T-helper 17 cell (primary cell): Measurements from ENCODE around the gene VSX1. TPM values are rescaled to one million over a fixed set of nuclear protein-coding genes. Genes with fewer than 3 reads are reported as not detected.
A peak's percentile ranks its signal among the peaks of the same experiment; 100 is the strongest.

Experiments
- ATAC-seq: fragments of 150-1000 bp; cut with Tn5 transposase; 2 replicates; pipeline ENCODE4 v1.10.0; 2021; ENCODE audit warnings: mild to moderate bottlenecking, moderate library complexity
- DNase-seq, 3 donors: peaks; one replicate each; pipeline versions ENCODE4 v3.0.0 to v3.0.0-alpha.2; 2020 to 2021
- H3K9me3 ChIP-seq: one replicate; pipeline ENCODE4 v1.7.0; 2013; ENCODE audit warnings: low read length, mild to moderate bottlenecking; ENCODE audit not compliant: control insufficient read depth, poor library complexity, severe bottlenecking
- H3K27ac Mint-ChIP-seq: one replicate; pipeline ENCODE4 v1.8.0; 2022; ENCODE audit warnings: mild to moderate bottlenecking, moderate library complexity, mixed read lengths
- H3K27me3 Mint-ChIP-seq: one replicate; pipeline ENCODE4 v1.8.0; 2022; ENCODE audit warnings: mixed read lengths
- H3K36me3 Mint-ChIP-seq: one replicate; pipeline ENCODE4 v1.8.0; 2022; ENCODE audit warnings: low read depth, mixed read lengths
- H3K4me1 Mint-ChIP-seq: one replicate; pipeline ENCODE4 v1.8.0; 2022; ENCODE audit warnings: mild to moderate bottlenecking, mixed read lengths
- H3K4me3 Mint-ChIP-seq: one replicate; pipeline ENCODE4 v1.8.0; 2022; ENCODE audit warnings: mild to moderate bottlenecking, moderate library complexity, mixed read lengths
- total RNA-seq, 4 donors: library from RNA in 2 of 4; stranded (reverse) in 2 of 4; gene quantifications; one replicate each; pipeline ENCODE4 v1.2.3 and lab custom pipeline; 2022 to 2026

VSX1 gene
- total RNA-seq, 2 donors from 2014 or later, result not detected

- Mint-ChIP-seq H3K4me1 (peaks cover 35% of the 10 kb centered on the region), H3K36me3 (peaks cover 4% of the 10 kb centered on the region), H3K4me3 (no peak overlapping the region), H3K27me3 (no peaks in the 10 kb centered on the region), H3K27ac (peak overlapping the region; percentile 57)
- no peak for ATAC-seq
- no peaks in the 10 kb centered on the region for H3K9me3 ChIP-seq
- DNase-seq, result no peak
Observed at GRCh38 chr20:25033265-25033923, 48.5 kb downstream of the VSX1 start.

GRCh38 chr20:25032478-25033264 is 49.3 kb downstream of the VSX1 start:
- Mint-ChIP-seq H3K27ac (peak overlapping the region; percentile 57), H3K27me3 (no peaks in the 10 kb centered on the region), H3K4me1 (peaks cover 35% of the 10 kb centered on the region), H3K4me3 (no peak overlapping the region), H3K36me3 (peaks cover 4% of the 10 kb centered on the region)
- ATAC-seq (no peak), DNase-seq (no peak)
- no peaks in the 10 kb centered on the region for H3K9me3 ChIP-seq

GRCh38 chr20:25032065-25032477 is 49.9 kb downstream of the VSX1 start:
- DNase-seq, result no peak
- peak overlapping the region; percentile 57 for H3K27ac Mint-ChIP-seq
- ATAC-seq, result no peak
- H3K4me3 Mint-ChIP-seq, result no peak overlapping the region
- H3K36me3 Mint-ChIP-seq, result peaks cover 8% of the 10 kb centered on the region
- no peaks in the 10 kb centered on the region for H3K27me3 Mint-ChIP-seq
- H3K4me1 Mint-ChIP-seq, result peaks cover 34% of the 10 kb centered on the region
- H3K9me3 ChIP-seq, result no peaks in the 10 kb centered on the region

GRCh38 chr20:25031241-25031640 is 50.7 kb downstream of the VSX1 start:
- no peak for DNase-seq
- peaks cover 26% of the 10 kb centered on the region for H3K4me1 Mint-ChIP-seq
- peak overlapping the region; percentile 68 for H3K27ac Mint-ChIP-seq
- no peaks in the 10 kb centered on the region for H3K9me3 ChIP-seq
- H3K27me3 Mint-ChIP-seq, result no peaks in the 10 kb centered on the region
- no peak for ATAC-seq
- H3K36me3 Mint-ChIP-seq, result peaks cover 9% of the 10 kb centered on the region
- H3K4me3 Mint-ChIP-seq, result no peak overlapping the region

- H3K4me1 Mint-ChIP-seq, result peaks cover 21% of the 10 kb centered on the region
- no peaks in the 10 kb centered on the region for H3K27me3 Mint-ChIP-seq
- no peak for DNase-seq
- ATAC-seq, result no peak
- no peak overlapping the region for H3K4me3 Mint-ChIP-seq
- H3K9me3 ChIP-seq, result no peaks in the 10 kb centered on the region
- H3K27ac Mint-ChIP-seq, result peak overlapping the region; percentile 68
- peaks cover 9% of the 10 kb centered on the region for H3K36me3 Mint-ChIP-seq
Observed at GRCh38 chr20:25030649-25031207, 51.2 kb downstream of the VSX1 start.

- ATAC-seq (no peak), DNase-seq (no peak)
- no peaks in the 10 kb centered on the region for H3K9me3 ChIP-seq
- H3K27me3 Mint-ChIP-seq, result no peaks in the 10 kb centered on the region
- H3K4me1 Mint-ChIP-seq, result peaks cover 20% of the 10 kb centered on the region
- H3K4me3 Mint-ChIP-seq, result no peak overlapping the region
- H3K36me3 Mint-ChIP-seq, result peaks cover 9% of the 10 kb centered on the region
- H3K27ac Mint-ChIP-seq, result peak overlapping the region; percentile 68
Observed at GRCh38 chr20:25030007-25030648, 51.8 kb downstream of the VSX1 start.

- Mint-ChIP-seq H3K27me3 (no peaks in the 10 kb centered on the region), H3K4me3 (no peak overlapping the region), H3K36me3 (peaks cover 9% of the 10 kb centered on the region), H3K4me1 (peaks cover 20% of the 10 kb centered on the region), H3K27ac (no peak overlapping the region)
- ATAC-seq (no peak), DNase-seq (no peak)
- H3K9me3 ChIP-seq, result no peaks in the 10 kb centered on the region
Observed at GRCh38 chr20:25025986-25026605, 55.8 kb downstream of the VSX1 start.

Other genes starting within 250 kb of the VSX1 start
- gene CST7, start 132.9 kb downstream of the VSX1 start, total RNA-seq, result 10 to 100 TPM; 10.7 to 22.8 TPM
- gene APMAP, start 89.4 kb downstream of the VSX1 start, total RNA-seq, result 10 to 100 TPM; 24.6 to 26.2 TPM
- gene ACSS1, start 24.0 kb downstream of the VSX1 start, total RNA-seq, result 10 to 100 TPM; 33.1 to 34.0 TPM
- gene ENTPD6, start 113.6 kb upstream of the VSX1 start, total RNA-seq, result 10 to 100 TPM; 62.5 to 63.2 TPM
- 10 to 100 TPM; 28.6 to 53.1 TPM for gene PYGB, start 165.9 kb upstream of the VSX1 start, total RNA-seq